ENCODE results near the gene ATP1B2. TPM values are rescaled to one million over a fixed set of nuclear protein-coding genes. Genes with fewer than 3 reads are reported as not detected.

Gene ATP1B2
- total RNA-seq, 1 experiment from 2014 or later, result 29.1 TPM

- TF ChIP-seq NR3C1 (CRISPR knock-in tag; conservative IDR thresholded peaks at IDR 0.05; ENCODE audit: low read depth) (no peak), ZNF416 (CRISPR knock-in tag; IDR thresholded peaks at IDR 0.05) (no peak), ZNF317 (CRISPR knock-in tag; IDR thresholded peaks at IDR 0.05; ENCODE audit: borderline replicate concordance, low read depth) (no peak), GABPB1 (CRISPR knock-in tag; IDR thresholded peaks at IDR 0.05) (no peak), ATF3 (CRISPR knock-in tag; conservative IDR thresholded peaks at IDR 0.05) (no peak), HMGA2 (CRISPR knock-in tag; IDR thresholded peaks at IDR 0.05) (no peak), MYBL2 (CRISPR knock-in tag; IDR thresholded peaks at IDR 0.05) (no peak)
- TF ChIP-seq, protein P1, sequence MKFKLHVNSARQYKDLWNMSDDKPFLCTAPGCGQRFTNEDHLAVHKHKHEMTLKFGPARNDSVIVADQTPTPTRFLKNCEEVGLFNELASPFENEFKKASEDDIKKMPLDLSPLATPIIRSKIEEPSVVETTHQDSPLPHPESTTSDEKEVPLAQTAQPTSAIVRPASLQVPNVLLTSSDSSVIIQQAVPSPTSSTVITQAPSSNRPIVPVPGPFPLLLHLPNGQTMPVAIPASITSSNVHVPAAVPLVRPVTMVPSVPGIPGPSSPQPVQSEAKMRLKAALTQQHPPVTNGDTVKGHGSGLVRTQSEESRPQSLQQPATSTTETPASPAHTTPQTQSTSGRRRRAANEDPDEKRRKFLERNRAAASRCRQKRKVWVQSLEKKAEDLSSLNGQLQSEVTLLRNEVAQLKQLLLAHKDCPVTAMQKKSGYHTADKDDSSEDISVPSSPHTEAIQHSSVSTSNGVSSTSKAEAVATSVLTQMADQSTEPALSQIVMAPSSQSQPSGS (CRISPR knock-in tag; IDR thresholded peaks at IDR 0.05; ENCODE audit: borderline replicate concordance, low read depth), result no peak
- TF ChIP-seq, protein P2, sequence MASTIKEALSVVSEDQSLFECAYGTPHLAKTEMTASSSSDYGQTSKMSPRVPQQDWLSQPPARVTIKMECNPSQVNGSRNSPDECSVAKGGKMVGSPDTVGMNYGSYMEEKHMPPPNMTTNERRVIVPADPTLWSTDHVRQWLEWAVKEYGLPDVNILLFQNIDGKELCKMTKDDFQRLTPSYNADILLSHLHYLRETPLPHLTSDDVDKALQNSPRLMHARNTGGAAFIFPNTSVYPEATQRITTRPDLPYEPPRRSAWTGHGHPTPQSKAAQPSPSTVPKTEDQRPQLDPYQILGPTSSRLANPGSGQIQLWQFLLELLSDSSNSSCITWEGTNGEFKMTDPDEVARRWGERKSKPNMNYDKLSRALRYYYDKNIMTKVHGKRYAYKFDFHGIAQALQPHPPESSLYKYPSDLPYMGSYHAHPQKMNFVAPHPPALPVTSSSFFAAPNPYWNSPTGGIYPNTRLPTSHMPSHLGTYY (CRISPR knock-in tag; IDR thresholded peaks at IDR 0.05), result no peak
- TF ChIP-seq, protein P3, sequence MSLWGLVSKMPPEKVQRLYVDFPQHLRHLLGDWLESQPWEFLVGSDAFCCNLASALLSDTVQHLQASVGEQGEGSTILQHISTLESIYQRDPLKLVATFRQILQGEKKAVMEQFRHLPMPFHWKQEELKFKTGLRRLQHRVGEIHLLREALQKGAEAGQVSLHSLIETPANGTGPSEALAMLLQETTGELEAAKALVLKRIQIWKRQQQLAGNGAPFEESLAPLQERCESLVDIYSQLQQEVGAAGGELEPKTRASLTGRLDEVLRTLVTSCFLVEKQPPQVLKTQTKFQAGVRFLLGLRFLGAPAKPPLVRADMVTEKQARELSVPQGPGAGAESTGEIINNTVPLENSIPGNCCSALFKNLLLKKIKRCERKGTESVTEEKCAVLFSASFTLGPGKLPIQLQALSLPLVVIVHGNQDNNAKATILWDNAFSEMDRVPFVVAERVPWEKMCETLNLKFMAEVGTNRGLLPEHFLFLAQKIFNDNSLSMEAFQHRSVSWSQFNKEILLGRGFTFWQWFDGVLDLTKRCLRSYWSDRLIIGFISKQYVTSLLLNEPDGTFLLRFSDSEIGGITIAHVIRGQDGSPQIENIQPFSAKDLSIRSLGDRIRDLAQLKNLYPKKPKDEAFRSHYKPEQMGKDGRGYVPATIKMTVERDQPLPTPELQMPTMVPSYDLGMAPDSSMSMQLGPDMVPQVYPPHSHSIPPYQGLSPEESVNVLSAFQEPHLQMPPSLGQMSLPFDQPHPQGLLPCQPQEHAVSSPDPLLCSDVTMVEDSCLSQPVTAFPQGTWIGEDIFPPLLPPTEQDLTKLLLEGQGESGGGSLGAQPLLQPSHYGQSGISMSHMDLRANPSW (CRISPR knock-in tag; conservative IDR thresholded peaks at IDR 0.05; ENCODE audit: low read depth), result no peak
- TF ChIP-seq, protein P4, sequence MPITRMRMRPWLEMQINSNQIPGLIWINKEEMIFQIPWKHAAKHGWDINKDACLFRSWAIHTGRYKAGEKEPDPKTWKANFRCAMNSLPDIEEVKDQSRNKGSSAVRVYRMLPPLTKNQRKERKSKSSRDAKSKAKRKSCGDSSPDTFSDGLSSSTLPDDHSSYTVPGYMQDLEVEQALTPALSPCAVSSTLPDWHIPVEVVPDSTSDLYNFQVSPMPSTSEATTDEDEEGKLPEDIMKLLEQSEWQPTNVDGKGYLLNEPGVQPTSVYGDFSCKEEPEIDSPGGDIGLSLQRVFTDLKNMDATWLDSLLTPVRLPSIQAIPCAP (CRISPR knock-in tag; IDR thresholded peaks at IDR 0.05), result no peak
- ChIA-PET POLR2A (interaction anchor here (1.5 to 3.8 kb wide), 4 partner anchors 24 to 69 kb away, joined by 5 to 80 read pairs (median 10); partner anchors contain the start of genes MPDU1, SOX15, TP53 and WRAP53), CTCF (interaction anchor here (1.0 to 7.5 kb wide), 5 partner anchors 18 to 64 kb away, joined by 3 to 88 read pairs (median 29); partner anchors contain the start of genes TP53 and WRAP53)
- ATAC-seq, result no peak
- H3K9me3 Mint-ChIP-seq, result no peaks in the 10 kb centered on the region
- no peak overlapping the region; the same call in 1 of the 2 replicates for H3K27ac Mint-ChIP-seq
- H3K27me3 Mint-ChIP-seq (ENCODE audit: low read depth), result peaks cover 47% of the 10 kb centered on the region
- no peak for DNase-seq (ENCODE audit: low spot score)
- H3K4me3 Mint-ChIP-seq, result peak overlapping the region; percentile 71
- peaks cover 53% of the 10 kb centered on the region for H3K4me1 Mint-ChIP-seq
- peaks cover 25% of the 10 kb centered on the region for H3K36me3 Mint-ChIP-seq
These were observed 1.9 kb downstream of the ATP1B2 start for GRCh38 chr17:7652388-7653356.

- POLR2A ChIA-PET, result no interaction called here
- Mint-ChIP-seq H3K4me1 (peaks cover 54% of the 10 kb centered on the region), H3K9me3 (no peaks in the 10 kb centered on the region), H3K36me3 (peaks cover 28% of the 10 kb centered on the region), H3K27me3 (ENCODE audit: low read depth) (peaks cover 28% of the 10 kb centered on the region), H3K27ac (no peak overlapping the region), H3K4me3 (no peak overlapping the region)
- CTCF ChIA-PET, result interaction anchor here (1.1 to 7.5 kb wide), 7 partner anchors 13 to 62 kb away, joined by 4 to 88 read pairs (median 17); partner anchors contain the start of genes DNAH2, EFNB3, SHBG and TP53
- ATAC-seq, result no peak
- DNase-seq (ENCODE audit: low spot score), result no peak
- TF ChIP-seq SP1 (CRISPR knock-in tag; conservative IDR thresholded peaks at IDR 0.05), result no peak
- no peak for TF ChIP-seq JUN (CRISPR knock-in tag; IDR thresholded peaks at IDR 0.05)
- no peak for TF ChIP-seq GRHL2 (CRISPR knock-in tag; IDR thresholded peaks at IDR 0.05; ENCODE audit: insufficient replicate concordance, severe bottlenecking)
- TF ChIP-seq GABPB1 (CRISPR knock-in tag; IDR thresholded peaks at IDR 0.05), result no peak
- TF ChIP-seq, protein P5, sequence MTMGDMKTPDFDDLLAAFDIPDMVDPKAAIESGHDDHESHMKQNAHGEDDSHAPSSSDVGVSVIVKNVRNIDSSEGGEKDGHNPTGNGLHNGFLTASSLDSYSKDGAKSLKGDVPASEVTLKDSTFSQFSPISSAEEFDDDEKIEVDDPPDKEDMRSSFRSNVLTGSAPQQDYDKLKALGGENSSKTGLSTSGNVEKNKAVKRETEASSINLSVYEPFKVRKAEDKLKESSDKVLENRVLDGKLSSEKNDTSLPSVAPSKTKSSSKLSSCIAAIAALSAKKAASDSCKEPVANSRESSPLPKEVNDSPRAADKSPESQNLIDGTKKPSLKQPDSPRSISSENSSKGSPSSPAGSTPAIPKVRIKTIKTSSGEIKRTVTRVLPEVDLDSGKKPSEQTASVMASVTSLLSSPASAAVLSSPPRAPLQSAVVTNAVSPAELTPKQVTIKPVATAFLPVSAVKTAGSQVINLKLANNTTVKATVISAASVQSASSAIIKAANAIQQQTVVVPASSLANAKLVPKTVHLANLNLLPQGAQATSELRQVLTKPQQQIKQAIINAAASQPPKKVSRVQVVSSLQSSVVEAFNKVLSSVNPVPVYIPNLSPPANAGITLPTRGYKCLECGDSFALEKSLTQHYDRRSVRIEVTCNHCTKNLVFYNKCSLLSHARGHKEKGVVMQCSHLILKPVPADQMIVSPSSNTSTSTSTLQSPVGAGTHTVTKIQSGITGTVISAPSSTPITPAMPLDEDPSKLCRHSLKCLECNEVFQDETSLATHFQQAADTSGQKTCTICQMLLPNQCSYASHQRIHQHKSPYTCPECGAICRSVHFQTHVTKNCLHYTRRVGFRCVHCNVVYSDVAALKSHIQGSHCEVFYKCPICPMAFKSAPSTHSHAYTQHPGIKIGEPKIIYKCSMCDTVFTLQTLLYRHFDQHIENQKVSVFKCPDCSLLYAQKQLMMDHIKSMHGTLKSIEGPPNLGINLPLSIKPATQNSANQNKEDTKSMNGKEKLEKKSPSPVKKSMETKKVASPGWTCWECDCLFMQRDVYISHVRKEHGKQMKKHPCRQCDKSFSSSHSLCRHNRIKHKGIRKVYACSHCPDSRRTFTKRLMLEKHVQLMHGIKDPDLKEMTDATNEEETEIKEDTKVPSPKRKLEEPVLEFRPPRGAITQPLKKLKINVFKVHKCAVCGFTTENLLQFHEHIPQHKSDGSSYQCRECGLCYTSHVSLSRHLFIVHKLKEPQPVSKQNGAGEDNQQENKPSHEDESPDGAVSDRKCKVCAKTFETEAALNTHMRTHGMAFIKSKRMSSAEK (CRISPR knock-in tag; IDR thresholded peaks at IDR 0.05; ENCODE audit: borderline replicate concordance), result no peak
- TF ChIP-seq NR1H2 (CRISPR knock-in tag; IDR thresholded peaks at IDR 0.05), result no peak
- no peak for TF ChIP-seq ZNF263 (CRISPR knock-in tag; IDR thresholded peaks at IDR 0.05; ENCODE audit: low read depth)
- TF ChIP-seq KAT7 (CRISPR knock-in tag; IDR thresholded peaks at IDR 0.05; ENCODE audit: borderline replicate concordance), result no peak
- TF ChIP-seq TCF7 (CRISPR knock-in tag; IDR thresholded peaks at IDR 0.05; ENCODE audit: low read depth), result no peak
These were observed 4.3 kb downstream of the ATP1B2 start for GRCh38 chr17:7654832-7655540.

All from WTC11 (cell line).